CD4-positive, alpha-beta T cell treated with Interferon alpha-2 for 1 hour (primary cell): ENCODE results near the gene ATG4B.
"Not testable (repeated sequence)": the region's sequence is repeated elsewhere in the genome, so short reads cannot be mapped to it uniquely, and the experiment has no call there.

Experiments used
- DNase-seq, 2 donors: peaks; one replicate each; pipeline ENCODE4 v3.0.0-alpha.2; 2020 to 2022

ATG4B gene

GRCh38 chr2:241637018-241637794, at the start of gene ATG4B, which contains the start of gene THAP4:
Gene ATG4B (plus strand): TSS chr2:241637693. CDS start chr2:241637715, 22 bp downstream.
Gene THAP4 (minus strand): TSS chr2:241637158. CDS start chr2:241637017, 141 bp downstream.
- peak; percentile 61 to 81 for DNase-seq

GRCh38 chr2:241589863-241590262, 47.6 kb upstream of the ATG4B start:
- not testable (repeated sequence) for DNase-seq

- DNase-seq: not testable (repeated sequence)
Measured at GRCh38 chr2:241590496-241591455, 46.7 kb upstream of the ATG4B start.

GRCh38 chr2:241592126-241592845, 45.2 kb upstream of the ATG4B start:
- no peak for DNase-seq

GRCh38 chr2:241593271-241593670, 44.2 kb upstream of the ATG4B start:
- no peak for DNase-seq

GRCh38 chr2:241595600-241596140, 41.8 kb upstream of the ATG4B start:
- DNase-seq: no peak

- DNase-seq: no peak
Measured at GRCh38 chr2:241597561-241597960, 39.9 kb upstream of the ATG4B start.

GRCh38 chr2:241598061-241598460, 39.4 kb upstream of the ATG4B start:
- no peak for DNase-seq

GRCh38 chr2:241598487-241598886, 39.0 kb upstream of the ATG4B start:
- peak in 1 of 2 donors; percentile 21 for DNase-seq

GRCh38 chr2:241599615-241600014, 37.9 kb upstream of the ATG4B start:
- DNase-seq: no peak

- no peak for DNase-seq
Measured at GRCh38 chr2:241601841-241602240, 35.7 kb upstream of the ATG4B start.

- no peak for DNase-seq
Measured at GRCh38 chr2:241602720-241603119, 34.8 kb upstream of the ATG4B start.

- DNase-seq: no peak
Measured at GRCh38 chr2:241603686-241604085, 33.8 kb upstream of the ATG4B start.

GRCh38 chr2:241606186-241606585, 31.3 kb upstream of the ATG4B start:
- DNase-seq: no peak

- no peak for DNase-seq
Measured at GRCh38 chr2:241607162-241607885, 30.2 kb upstream of the ATG4B start.

- no peak for DNase-seq
Measured at GRCh38 chr2:241608881-241609280, 28.6 kb upstream of the ATG4B start.

GRCh38 chr2:241609859-241610793, 27.4 kb upstream of the ATG4B start:
- peak; percentile 91 to 93 for DNase-seq

- DNase-seq: no peak
Measured at GRCh38 chr2:241611062-241611461, 26.4 kb upstream of the ATG4B start.

- no peak for DNase-seq
Measured at GRCh38 chr2:241612156-241613016, 25.1 kb upstream of the ATG4B start.
